ENCODE results near the gene ORMDL1. TPM values are rescaled to one million over a fixed set of nuclear protein-coding genes. Genes with fewer than 3 reads are reported as not detected.

The ORMDL1 gene
- total RNA-seq, 6 experiments from 2014 or later: 48.6 to 70.2 (median 60.3) TPM

DNA sequence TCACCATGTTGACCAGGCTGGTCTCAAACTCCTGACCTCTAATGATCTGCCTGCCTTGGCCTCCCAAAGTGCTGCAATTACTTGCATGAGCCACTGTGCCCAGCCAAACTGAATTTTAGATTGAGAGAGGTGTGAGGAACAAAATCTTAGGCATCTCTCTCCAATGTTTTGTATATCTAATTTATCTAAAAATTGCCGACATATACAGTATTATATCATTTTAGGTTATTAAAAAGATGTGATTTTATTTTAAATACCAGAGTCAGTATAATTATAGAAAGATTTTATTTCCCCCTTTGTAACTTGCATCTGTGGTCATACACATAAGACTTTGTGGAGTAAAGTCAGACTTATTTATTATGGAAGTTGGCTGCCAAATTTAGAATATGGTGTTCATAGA lies 10.2 kb upstream of the ORMDL1 start:
- TF ChIP-seq, protein P1, sequence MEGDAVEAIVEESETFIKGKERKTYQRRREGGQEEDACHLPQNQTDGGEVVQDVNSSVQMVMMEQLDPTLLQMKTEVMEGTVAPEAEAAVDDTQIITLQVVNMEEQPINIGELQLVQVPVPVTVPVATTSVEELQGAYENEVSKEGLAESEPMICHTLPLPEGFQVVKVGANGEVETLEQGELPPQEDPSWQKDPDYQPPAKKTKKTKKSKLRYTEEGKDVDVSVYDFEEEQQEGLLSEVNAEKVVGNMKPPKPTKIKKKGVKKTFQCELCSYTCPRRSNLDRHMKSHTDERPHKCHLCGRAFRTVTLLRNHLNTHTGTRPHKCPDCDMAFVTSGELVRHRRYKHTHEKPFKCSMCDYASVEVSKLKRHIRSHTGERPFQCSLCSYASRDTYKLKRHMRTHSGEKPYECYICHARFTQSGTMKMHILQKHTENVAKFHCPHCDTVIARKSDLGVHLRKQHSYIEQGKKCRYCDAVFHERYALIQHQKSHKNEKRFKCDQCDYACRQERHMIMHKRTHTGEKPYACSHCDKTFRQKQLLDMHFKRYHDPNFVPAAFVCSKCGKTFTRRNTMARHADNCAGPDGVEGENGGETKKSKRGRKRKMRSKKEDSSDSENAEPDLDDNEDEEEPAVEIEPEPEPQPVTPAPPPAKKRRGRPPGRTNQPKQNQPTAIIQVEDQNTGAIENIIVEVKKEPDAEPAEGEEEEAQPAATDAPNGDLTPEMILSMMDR (IDR thresholded peaks at IDR 0.05): no peak
- H3K36me3 Mint-ChIP-seq (ENCODE audit: low read depth): peaks cover 6% of the 10 kb centered on the region
- peaks cover 29% of the 10 kb centered on the region for H3K4me1 Mint-ChIP-seq (ENCODE audit: low read depth)
- H3K27me3 Mint-ChIP-seq (ENCODE audit: insufficient read depth): no peaks in the 10 kb centered on the region; the same call in 1 of the 2 replicates
- H3K4me3 Mint-ChIP-seq: no peak overlapping the region
- no peak for DNase-seq
- H3K27ac Mint-ChIP-seq: no peak overlapping the region; the same call in 1 of the 2 replicates
- no peaks in the 10 kb centered on the region for H3K9me3 Mint-ChIP-seq

DNA sequence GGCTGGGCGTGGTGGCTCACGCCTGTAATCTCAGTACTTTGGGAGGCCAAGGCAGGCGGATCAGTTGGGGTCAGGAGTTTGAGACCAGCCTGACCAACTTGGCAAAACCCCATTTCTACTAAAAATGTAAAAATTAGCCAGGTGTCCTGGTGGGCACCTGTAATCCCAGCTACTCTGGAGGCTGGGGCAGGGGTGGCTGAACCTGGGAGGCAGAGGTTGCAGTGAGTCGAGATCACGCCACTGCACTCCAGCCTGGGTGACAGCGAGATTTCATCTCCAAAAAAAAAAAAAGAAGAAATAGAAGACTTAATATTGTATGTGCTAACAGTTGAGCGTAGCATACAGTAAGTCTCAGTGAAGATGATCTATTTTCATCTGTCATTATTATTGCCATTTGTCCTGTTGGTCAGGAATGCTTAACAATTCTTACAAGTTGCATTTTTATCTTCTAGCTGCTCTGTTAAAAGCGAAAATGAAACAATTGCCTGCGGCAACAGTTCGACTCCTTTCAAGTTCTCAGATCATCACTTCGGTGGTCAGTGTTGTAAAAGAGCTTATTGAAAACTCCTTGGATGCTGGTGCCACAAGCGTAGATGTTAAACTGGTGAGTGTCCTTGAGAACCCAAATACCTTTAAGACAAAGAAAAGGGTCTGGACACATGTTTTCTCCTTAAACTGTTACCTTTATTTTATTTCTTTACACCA lies 7.4 kb upstream of the ORMDL1 start:
- H3K27me3 Mint-ChIP-seq (ENCODE audit: insufficient read depth): no peaks in the 10 kb centered on the region; the same call in 1 of the 2 replicates
- no peak for DNase-seq
- peaks cover 20% of the 10 kb centered on the region for H3K4me1 Mint-ChIP-seq (ENCODE audit: low read depth)
- H3K9me3 Mint-ChIP-seq: no peaks in the 10 kb centered on the region
- peak overlapping the region; percentile 21; the same call in 1 of the 2 replicates for H3K27ac Mint-ChIP-seq
- peaks cover 12% of the 10 kb centered on the region for H3K36me3 Mint-ChIP-seq (ENCODE audit: low read depth)
- TF ChIP-seq, protein P1 (IDR thresholded peaks at IDR 0.05): no peak
- peak overlapping the region; percentile 62; the same call in 1 of the 2 replicates for H3K4me3 Mint-ChIP-seq

DNA sequence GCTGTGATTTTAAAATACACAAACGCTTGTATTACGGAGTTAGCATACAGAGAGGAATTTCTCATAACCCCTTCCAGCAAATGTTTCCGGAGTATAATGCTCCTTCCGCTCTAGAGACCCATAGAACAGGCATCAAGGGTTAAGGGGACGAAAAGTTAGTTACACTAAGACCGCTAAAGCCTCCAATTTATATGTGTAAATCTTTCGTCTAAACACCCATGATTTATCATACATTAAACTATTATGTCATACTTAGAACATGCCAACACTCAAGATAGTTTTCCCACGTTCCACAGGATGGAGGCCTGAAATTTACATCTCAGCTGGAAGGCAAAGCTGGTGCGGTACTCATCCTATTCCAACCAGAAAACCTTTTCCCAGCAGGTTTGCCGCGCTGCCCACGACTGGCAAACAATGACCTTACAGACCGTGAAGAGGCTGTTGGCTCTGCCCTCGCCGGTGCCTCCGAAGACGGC lies 650 bp downstream of the ORMDL1 start:
- TF ChIP-seq, protein P1 (IDR thresholded peaks at IDR 0.05): no peak
- Mint-ChIP-seq H3K27ac (peak overlapping the region; percentile 91), H3K27me3 (ENCODE audit: insufficient read depth) (no peaks in the 10 kb centered on the region), H3K4me1 (ENCODE audit: low read depth) (peaks cover 44% of the 10 kb centered on the region), H3K4me3 (peak overlapping the region; percentile 93), H3K36me3 (ENCODE audit: low read depth) (peaks cover 50% of the 10 kb centered on the region), H3K9me3 (no peaks in the 10 kb centered on the region)
- DNase-seq: peak; percentile 17

DNA sequence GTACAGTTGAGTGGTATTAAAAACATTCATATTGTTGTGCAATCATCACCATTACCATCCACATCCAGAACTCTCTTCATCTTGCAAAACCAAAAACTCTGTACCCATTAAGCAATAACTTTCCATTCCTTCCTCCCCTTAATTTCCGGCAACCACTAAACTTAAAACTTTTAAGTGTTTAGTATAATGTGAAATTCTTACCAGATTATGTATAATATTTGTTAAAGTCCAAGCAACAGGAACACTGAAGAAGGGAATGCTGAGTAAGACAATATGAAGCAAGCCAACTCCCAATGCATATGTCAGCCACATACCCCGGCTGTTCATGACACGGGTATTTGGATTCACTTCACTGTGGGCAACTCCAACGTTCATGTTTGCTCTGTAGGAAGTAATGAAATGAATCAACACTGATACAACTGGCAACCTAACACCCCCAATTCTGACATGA lies 1.9 kb downstream of the ORMDL1 start:
- DNase-seq: no peak
- no peaks in the 10 kb centered on the region for H3K9me3 Mint-ChIP-seq
- no peaks in the 10 kb centered on the region for H3K27me3 Mint-ChIP-seq (ENCODE audit: insufficient read depth)
- peak overlapping the region; percentile 93 for H3K4me3 Mint-ChIP-seq
- peaks cover 48% of the 10 kb centered on the region for H3K36me3 Mint-ChIP-seq (ENCODE audit: low read depth)
- peaks cover 38% of the 10 kb centered on the region for H3K4me1 Mint-ChIP-seq (ENCODE audit: low read depth)
- peak overlapping the region; percentile 91 for H3K27ac Mint-ChIP-seq
- TF ChIP-seq, protein P1 (IDR thresholded peaks at IDR 0.05): no peak

DNA sequence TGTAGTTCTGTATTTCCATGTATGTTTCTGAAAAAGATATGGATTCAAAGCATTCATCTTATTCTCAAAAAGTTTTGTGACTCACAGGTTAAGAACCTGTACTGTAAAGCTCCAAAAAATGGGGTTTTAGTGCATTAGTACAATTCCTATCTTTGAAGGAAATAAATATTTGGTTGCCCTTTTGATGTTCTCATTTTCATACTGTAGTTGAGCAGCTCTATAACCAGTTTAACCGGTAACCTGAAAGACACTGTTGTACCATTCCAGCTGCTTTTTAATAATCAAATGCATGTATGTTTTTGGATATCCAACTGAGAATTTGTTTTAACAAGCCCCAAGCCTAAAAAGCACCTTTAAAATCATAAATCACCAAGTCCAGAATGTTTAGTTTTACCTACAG lies 11.9 kb downstream of the ORMDL1 start:
- H3K9me3 Mint-ChIP-seq: no peaks in the 10 kb centered on the region
- no peak overlapping the region for H3K4me3 Mint-ChIP-seq
- TF ChIP-seq, protein P1 (IDR thresholded peaks at IDR 0.05): no peak
- H3K4me1 Mint-ChIP-seq (ENCODE audit: low read depth): no peaks in the 10 kb centered on the region
- H3K36me3 Mint-ChIP-seq (ENCODE audit: low read depth): peaks cover 25% of the 10 kb centered on the region
- no peaks in the 10 kb centered on the region for H3K27me3 Mint-ChIP-seq (ENCODE audit: insufficient read depth)
- no peak for DNase-seq
- H3K27ac Mint-ChIP-seq: no peak overlapping the region

Data from HFFc6 (cell line).